GM19099 (cell line): ENCODE data around the gene ANKRD63.

Experiments used
- POLR2A ChIP-seq: IDR thresholded peaks from 3 replicates; pipeline ENCODE4 v1.6.1; 2011; ENCODE audit warnings: low read depth; ENCODE audit not compliant: insufficient read length; ENCODE audit errors: extremely low read depth

Gene ANKRD63

GRCh38 chr15:40280260-40281056, 2.4 kb downstream of the ANKRD63 start:
- no peak for TF ChIP-seq POLR2A

GRCh38 chr15:40279437-40280141, 3.3 kb downstream of the ANKRD63 start:
- TF ChIP-seq POLR2A: no peak

- TF ChIP-seq POLR2A: no peak
Measured at GRCh38 chr15:40278026-40278425, 4.8 kb downstream of the ANKRD63 start.

- TF ChIP-seq POLR2A: no peak
Measured at GRCh38 chr15:40277471-40277870, 5.4 kb downstream of the ANKRD63 start.

- no peak for TF ChIP-seq POLR2A
Measured at GRCh38 chr15:40276927-40277326, 5.9 kb downstream of the ANKRD63 start.

GRCh38 chr15:40275954-40276353, 6.9 kb downstream of the ANKRD63 start:
- TF ChIP-seq POLR2A: no peak

GRCh38 chr15:40275523-40275922, 7.3 kb downstream of the ANKRD63 start:
- TF ChIP-seq POLR2A: no peak

- TF ChIP-seq POLR2A: no peak
Measured at GRCh38 chr15:40274350-40275274, 8.3 kb downstream of the ANKRD63 start.

- no peak for TF ChIP-seq POLR2A
Measured at GRCh38 chr15:40273428-40273827, 9.4 kb downstream of the ANKRD63 start.

GRCh38 chr15:40272485-40273056, 10.3 kb downstream of the ANKRD63 start:
- no peak for TF ChIP-seq POLR2A

GRCh38 chr15:40271685-40272484, 11.0 kb downstream of the ANKRD63 start:
- TF ChIP-seq POLR2A: no peak

GRCh38 chr15:40270246-40270995, 12.4 kb downstream of the ANKRD63 start:
- TF ChIP-seq POLR2A: no peak

GRCh38 chr15:40269604-40270003, 13.3 kb downstream of the ANKRD63 start:
- TF ChIP-seq POLR2A: no peak
